ENCODE data around the gene IQSEC1. TPM values are rescaled to one million over a fixed set of nuclear protein-coding genes. Genes with fewer than 3 reads are reported as not detected.

IQSEC1 gene
- total and polyA plus RNA-seq, 10 of the 15 experiments (the other 5 are each of a cell fraction or from before 2014, with no cell fraction given): 0.92 to 55.2 (median 8.5) TPM

- Histone ChIP-seq H3K4me2 (ENCODE audit: control insufficient read depth, insufficient read depth) (no peak overlapping the region), H3K36me3 (ENCODE audit: control insufficient read depth in 2 of 2, insufficient read depth in 2 of 2, low read length in 1 of 2) (no peaks in the 10 kb centered on the region; a peak in 3 of 4 replicates), H3K27me3 (replicated peaks in 1 of 2; ENCODE audit: control insufficient read depth in 2 of 2, insufficient read depth in 2 of 2, low read length in 1 of 2) (no peaks in the 10 kb centered on the region), H3K9me3 (replicated peaks; ENCODE audit: control insufficient read depth, insufficient read depth, low read length) (no peaks in the 10 kb centered on the region), H3K79me2 (ENCODE audit: control insufficient read depth, insufficient read depth, low read length) (peaks cover 25% of the 10 kb centered on the region), H3K4me1 (ENCODE audit: control insufficient read depth, insufficient read depth, low read length) (peaks cover 15% of the 10 kb centered on the region), H3K27ac (ENCODE audit: control insufficient read depth, insufficient read depth) (no peak overlapping the region), H2AFZ (ENCODE audit: control insufficient read depth, low read depth, low read length) (no peak overlapping the region), H3K4me3 (no peak overlapping the region), H4K20me1 (ENCODE audit: control insufficient read depth, insufficient read depth) (peaks cover 9% of the 10 kb centered on the region), H3K9ac (ENCODE audit: control insufficient read depth, insufficient read depth, low read length) (no peak overlapping the region)
- DNase-seq (ENCODE audit: low read depth, low spot score): no peak
- ATAC-seq: no peak
- intact Hi-C loops (cut with micrococcal nuclease; ENCODE audit: unreplicated experiment): no loop called here
- ChIA-PET RAD21 (ENCODE audit: unreplicated experiment) (no interaction called here), CTCF (interaction anchor here (0.9 to 4.2 kb wide), 3 partner anchors 22 to 100 kb away, joined by 3 to 18 read pairs (median 3); no protein-coding TSS in a partner anchor), POLR2A (no interaction called here), SMC1A (ENCODE audit: uncharacterized antibody, unreplicated experiment) (interaction anchor here (1.2 to 1.6 kb wide), 2 partner anchors 9 to 64 kb away, joined by 3 to 4 read pairs; no protein-coding TSS in a partner anchor)
- in situ Hi-C loops (cut with MboI): no loop called here
- no TSS peak for BruUV-seq (replicated peaks)
- no peak for TF ChIP-seq ZNF217 (IDR thresholded peaks at IDR 0.05)
- 0 out of 6 replicates have a peak, but pooled peaks of 1 of the 3 experiments have one; percentile 6 for TF ChIP-seq CTCF (IDR thresholded peaks at IDR 0.05 in 2 of 3, conservative IDR thresholded peaks at IDR 0.05 in 1 of 3; ENCODE audit: control insufficient read depth in 2 of 3, extremely low read depth in 1 of 3, insufficient read depth in 1 of 3, low read depth in 3 of 3, low read length in 3 of 3)
- WGBS (ENCODE audit: insufficient coverage, insufficient replicate concordance, low lambda C conversion rate, missing lambda C conversion rate): 97% methylated on average over 7 of the region's 7 CpGs
- no peak for FAIRE-seq
Measured at GRCh38 chr3:12947504-12948369, 125.5 kb downstream of the IQSEC1 start.

All from GM12878 (cell line).